Retinal pigment epithelial cell (primary cell): ENCODE measurements around the gene PHGDH.
A peak's percentile ranks its signal among the peaks of the same experiment; 100 is the strongest.

Experiments
- DNase-seq: peaks from one replicate; pipeline ENCODE4 v3.0.0-alpha.2; 2010; ENCODE audit warnings: low read depth
- H3K4me3 ChIP-seq: 2 replicates; pipeline ENCODE4 v1.5.1; 2011; ENCODE audit warnings: mild to moderate bottlenecking, low read length, control low read depth, moderate library complexity
- CTCF ChIP-seq: conservative IDR thresholded peaks from 2 replicates; pipeline ENCODE4 v1.5.1; 2011; ENCODE audit warnings: low read depth, low read length, control low read depth, inconsistent platforms

Gene PHGDH

GRCh38 chr1:119738100-119738720, 26.5 kb downstream of the PHGDH start:
- no peak for DNase-seq
- TF ChIP-seq CTCF = no peak
- H3K4me3 ChIP-seq = no peak overlapping the region

- no peak overlapping the region for H3K4me3 ChIP-seq
- TF ChIP-seq CTCF = no peak
- DNase-seq = no peak
Measured at GRCh38 chr1:119739150-119739549, 27.4 kb downstream of the PHGDH start.

- H3K4me3 ChIP-seq = no peak overlapping the region
- no peak for TF ChIP-seq CTCF
- no peak for DNase-seq
Measured at GRCh38 chr1:119740261-119740660, 28.5 kb downstream of the PHGDH start.

GRCh38 chr1:119740896-119741780, 29.4 kb downstream of the PHGDH start:
- no peak for DNase-seq
- no peak for TF ChIP-seq CTCF
- H3K4me3 ChIP-seq = no peak overlapping the region

GRCh38 chr1:119742202-119742601, 30.5 kb downstream of the PHGDH start:
- no peak for TF ChIP-seq CTCF
- peak; percentile 34 for DNase-seq
- no peak overlapping the region for H3K4me3 ChIP-seq

GRCh38 chr1:119742677-119743076, 30.9 kb downstream of the PHGDH start:
- TF ChIP-seq CTCF = no peak
- no peak overlapping the region for H3K4me3 ChIP-seq
- DNase-seq = no peak

- TF ChIP-seq CTCF = peak; percentile 1
- no peak overlapping the region for H3K4me3 ChIP-seq
- no peak for DNase-seq
Measured at GRCh38 chr1:119743308-119743707, 31.6 kb downstream of the PHGDH start.
